ENCODE measurements around the gene C1orf52. TPM values are rescaled to one million over a fixed set of nuclear protein-coding genes. Genes with fewer than 3 reads are reported as not detected.

The C1orf52 gene
- total RNA-seq, 1 donor from 2014 or later = 23.4 TPM

GRCh38 chr1:85214654-85215053 is 44.8 kb downstream of the C1orf52 start:
- ATAC-seq (peak in 1 of 2 donors; percentile 48), DNase-seq (no peak)
- no peaks in the 10 kb centered on the region for H3K9me3 ChIP-seq
- no peaks in the 10 kb centered on the region for H3K4me1 ChIP-seq
- H3K36me3 ChIP-seq = no peaks in the 10 kb centered on the region
- intact Hi-C loops (cut with DNase I) = no loop called here
- H3K27me3 ChIP-seq (ENCODE audit: low read depth) = no peaks in the 10 kb centered on the region
- no peak overlapping the region for H3K4me3 ChIP-seq
- no peak overlapping the region for H3K27ac ChIP-seq
- TF ChIP-seq CTCF (IDR thresholded peaks at IDR 0.05) = no peak

GRCh38 chr1:85208488-85208887 is 51.0 kb downstream of the C1orf52 start:
- ATAC-seq (no peak), DNase-seq (no peak)
- Histone ChIP-seq H3K4me1 (no peaks in the 10 kb centered on the region), H3K4me3 (no peak overlapping the region), H3K27me3 (ENCODE audit: low read depth) (no peaks in the 10 kb centered on the region), H3K9me3 (no peaks in the 10 kb centered on the region), H3K27ac (no peak overlapping the region), H3K36me3 (no peaks in the 10 kb centered on the region)
- intact Hi-C loops (cut with DNase I) = no loop called here
- no peak for TF ChIP-seq CTCF (IDR thresholded peaks at IDR 0.05)

- no peak overlapping the region for H3K4me3 ChIP-seq
- no peaks in the 10 kb centered on the region for H3K9me3 ChIP-seq
- no peaks in the 10 kb centered on the region for H3K4me1 ChIP-seq
- no peak for TF ChIP-seq CTCF (IDR thresholded peaks at IDR 0.05)
- ATAC-seq (no peak), DNase-seq (no peak)
- intact Hi-C loops (cut with DNase I) = no loop called here
- H3K36me3 ChIP-seq = no peaks in the 10 kb centered on the region
- H3K27me3 ChIP-seq (ENCODE audit: low read depth) = no peaks in the 10 kb centered on the region
- H3K27ac ChIP-seq = no peak overlapping the region
Measured at GRCh38 chr1:85203573-85204171, 55.8 kb downstream of the C1orf52 start.

GRCh38 chr1:85202864-85203255 is 56.6 kb downstream of the C1orf52 start:
- Histone ChIP-seq H3K9me3 (no peaks in the 10 kb centered on the region), H3K27ac (no peak overlapping the region), H3K4me1 (no peaks in the 10 kb centered on the region), H3K27me3 (ENCODE audit: low read depth) (no peaks in the 10 kb centered on the region), H3K36me3 (no peaks in the 10 kb centered on the region), H3K4me3 (peak overlapping the region; percentile 78)
- no peak for DNase-seq
- no peak for TF ChIP-seq CTCF (IDR thresholded peaks at IDR 0.05)
- intact Hi-C loops (cut with DNase I) = no loop called here
- ATAC-seq = no peak

GRCh38 chr1:85202092-85202863 is 57.2 kb downstream of the C1orf52 start:
- no peak for DNase-seq
- Histone ChIP-seq H3K4me1 (no peaks in the 10 kb centered on the region), H3K4me3 (peak overlapping the region; percentile 78), H3K9me3 (no peaks in the 10 kb centered on the region), H3K27me3 (ENCODE audit: low read depth) (no peaks in the 10 kb centered on the region), H3K36me3 (no peaks in the 10 kb centered on the region), H3K27ac (peak overlapping the region; percentile 96)
- intact Hi-C loops (cut with DNase I) = no loop called here
- TF ChIP-seq CTCF (IDR thresholded peaks at IDR 0.05) = no peak
- peak in 1 of 2 donors; percentile 7 for ATAC-seq

Measured in lower lobe of right lung (tissue), 2 donors.